Motor neuron (in vitro differentiated cells): ENCODE results near the gene BIN1. TPM values are rescaled to one million over a fixed set of nuclear protein-coding genes. Genes with fewer than 3 reads are reported as not detected.

Source experiments
- ATAC-seq, 8 experiments: fragments of 200-7000 bp; cut with Tn5 transposase; replicated peaks in 6 of 8; 2 replicates each; pipeline ENCODE4 v1.8.0; 2021; ENCODE audit warnings: mild to moderate bottlenecking in 8 of 8, moderate library complexity in 8 of 8
- H3K27ac ChIP-seq, 2 donors: fragments of 250-450 bp; sonication (Bioruptor Pico); 2 replicates each; pipeline ENCODE4 v1.9.0; 2021; ENCODE audit warnings: antibody characterized with exemption in 2 of 2, mild to moderate bottlenecking in 2 of 2, moderate library complexity in 1 of 2
- H3K4me1 ChIP-seq, 2 donors: fragments of 250-450 bp; sonication (Bioruptor Pico); replicated peaks in 1 of 2; 2 replicates each; pipeline ENCODE4 v1.6.1; 2021; ENCODE audit warnings: antibody characterized with exemption in 2 of 2, mild to moderate bottlenecking in 2 of 2, moderate library complexity in 1 of 2
- H3K4me3 ChIP-seq, 5 donors: fragments of 250-450 bp; sonication (Bioruptor Pico); 2 replicates each; pipeline ENCODE4 v1.9.0; 2021; ENCODE audit warnings: antibody characterized with exemption in 5 of 5, mild to moderate bottlenecking in 5 of 5, moderate library complexity in 4 of 5
- WGBS, 10 experiments: fragments of 450-650 bp; shearing (Covaris generic); methylation state at CpG; one replicate each; pipeline ENCODE4 v1.0.0; 2022; 5-methylcytosine and 5-hydroxymethylcytosine counted together
- in situ Hi-C, 9 experiments: fragments of 400-800 bp; cut with MboI; loops; one replicate each; pipeline ENCODE4 v1.15.0; 2021; ENCODE audit warnings: low sequenced_read_pairs in 9 of 9, low pct_unique_long_range_greater_than_20kb in 2 of 9; ENCODE audit not compliant: unreplicated experiment in 9 of 9
- total RNA-seq, 8 experiments: library from RNA; unstranded; fragments of 300-600 nt; gene quantifications; 2 replicates each; pipeline versions ENCODE4 v1.2.3 to v1.2.4, GENCODE V29; 2022

The BIN1 gene
- total RNA-seq, 8 experiments from 2014 or later, result 44.7 to 107 (median 49.6) TPM

DNA sequence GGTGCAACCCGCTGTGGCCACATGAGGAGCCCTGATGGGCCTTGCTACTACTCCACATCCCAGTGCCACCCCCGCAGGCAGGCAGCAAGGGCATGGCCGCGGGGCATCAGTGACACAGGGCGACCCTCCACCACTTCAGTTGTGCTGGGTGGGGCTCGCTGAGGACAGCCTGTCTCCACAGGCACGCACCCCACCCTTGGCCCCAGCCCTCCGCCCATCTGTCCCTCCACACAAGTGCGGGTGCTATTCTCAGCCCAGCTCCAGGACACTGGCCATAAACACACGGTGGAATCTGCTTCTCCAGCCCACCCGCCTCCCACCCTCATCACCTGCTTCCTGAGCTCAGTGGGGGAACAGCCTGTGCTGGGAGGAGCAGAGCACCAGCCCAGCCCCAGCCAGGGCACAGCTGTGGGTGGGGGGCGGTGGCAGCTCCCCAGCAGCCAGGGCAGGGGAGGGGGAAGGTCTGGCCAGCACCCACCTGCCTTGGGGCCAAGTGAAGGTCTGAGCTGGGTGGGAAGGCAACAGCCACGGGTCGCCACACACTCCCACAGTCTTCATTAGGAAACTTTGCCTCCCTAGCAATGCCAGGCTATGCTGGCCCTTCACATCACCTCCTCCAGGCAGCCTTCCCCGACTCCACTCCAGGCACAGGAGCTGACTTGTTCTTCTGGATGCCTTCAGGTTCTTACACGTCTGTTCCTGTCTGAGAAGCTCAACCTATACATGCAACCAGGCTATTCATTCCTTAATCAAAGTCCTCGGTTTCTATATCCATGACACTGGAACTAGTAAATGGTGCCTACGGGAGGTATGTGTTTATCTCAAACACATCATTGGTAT lies 16.5 kb downstream of the BIN1 start:
- in situ Hi-C loops, result no loop called here
- H3K4me3 ChIP-seq, result no peak overlapping the region

GRCh38 chr2:127089478-127090235 lies 17.3 kb downstream of the BIN1 start:
- no peak overlapping the region for H3K27ac ChIP-seq
- in situ Hi-C loops, result no loop called here
- peaks cover 16 to 53% of the 10 kb centered on the region in 2 donors for H3K4me1 ChIP-seq
- 57 to 100% (median 100%) methylated on average over 1 to 2 of the region's 10 CpGs; no CpG with 5 or more reads in 7 of the 10 experiments for WGBS, 10 experiments
- H3K4me3 ChIP-seq, result no peak overlapping the region
- ATAC-seq, result no peak

More for the DNA sequence above, 16.5 kb downstream of the BIN1 start:
- no peak overlapping the region for H3K27ac ChIP-seq
- H3K4me1 ChIP-seq, result peaks cover 24 to 53% of the 10 kb centered on the region in 2 donors
- no peak for ATAC-seq
- WGBS, 10 experiments, result 69 to 100% (median 90%) methylated on average over 1 to 3 of the region's 18 CpGs; no CpG with 5 or more reads in 6 of the 10 experiments

GRCh38 chr2:127088706-127089105 lies 18.2 kb downstream of the BIN1 start:
- Histone ChIP-seq H3K27ac (no peak overlapping the region), H3K4me1 (peaks cover 15 to 51% of the 10 kb centered on the region in 2 donors), H3K4me3 (no peak overlapping the region)
- in situ Hi-C loops, result no loop called here
- 93 to 100% (median 98%) methylated on average over 1 to 5 of the region's 6 CpGs; no CpG with 5 or more reads in 4 of the 10 experiments for WGBS, 10 experiments
- no peak for ATAC-seq

DNA sequence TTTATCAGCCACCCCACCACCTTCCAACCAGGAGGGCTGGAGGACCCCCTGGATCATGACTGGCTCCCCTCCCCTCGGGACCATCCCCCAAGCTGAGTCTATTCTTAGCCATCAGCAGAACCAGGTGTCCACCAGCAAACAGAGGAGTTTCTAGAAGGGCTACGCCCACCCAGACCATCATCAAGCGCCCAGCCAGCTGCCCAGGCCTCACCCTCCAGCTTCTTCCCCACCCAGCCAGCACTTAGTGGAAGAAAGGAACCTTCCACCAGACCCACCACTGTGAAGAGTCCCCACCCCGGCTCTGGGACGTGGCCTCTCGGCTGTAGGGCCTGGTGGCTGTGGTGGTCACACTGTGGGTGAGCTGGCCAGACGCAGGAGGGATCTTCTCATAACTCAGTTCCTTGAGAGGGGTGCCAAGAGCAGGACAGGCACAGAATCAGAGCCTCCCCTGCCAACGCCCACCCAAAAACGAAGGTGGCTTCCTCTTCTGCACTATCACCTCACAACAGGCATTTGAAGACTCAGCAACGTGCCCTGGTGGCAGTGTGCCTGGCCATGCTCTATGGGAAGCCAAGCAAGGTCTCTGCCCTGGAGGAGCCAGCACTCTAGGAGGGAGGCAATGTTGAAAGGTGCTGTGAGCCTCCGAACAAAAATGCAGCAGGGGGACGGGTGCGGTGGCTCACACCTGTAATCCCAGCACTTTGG lies 19.0 kb downstream of the BIN1 start:
- peak overlapping the region in 1 of 5 donors; percentile 20 for H3K4me3 ChIP-seq
- peak overlapping the region in 1 of 2 donors; percentile 85 for H3K27ac ChIP-seq
- H3K4me1 ChIP-seq, result peaks cover 15 to 53% of the 10 kb centered on the region in 2 donors
- in situ Hi-C loops, result no loop called here
- WGBS, 10 experiments, result 50 to 90% (median 85%) methylated on average over 1 to 8 of the region's 13 CpGs; no CpG with 5 or more reads in 5 of the 10 experiments
- ATAC-seq, result peak in 4 of 8 experiments; percentile 7 to 65 (median 32)

DNA sequence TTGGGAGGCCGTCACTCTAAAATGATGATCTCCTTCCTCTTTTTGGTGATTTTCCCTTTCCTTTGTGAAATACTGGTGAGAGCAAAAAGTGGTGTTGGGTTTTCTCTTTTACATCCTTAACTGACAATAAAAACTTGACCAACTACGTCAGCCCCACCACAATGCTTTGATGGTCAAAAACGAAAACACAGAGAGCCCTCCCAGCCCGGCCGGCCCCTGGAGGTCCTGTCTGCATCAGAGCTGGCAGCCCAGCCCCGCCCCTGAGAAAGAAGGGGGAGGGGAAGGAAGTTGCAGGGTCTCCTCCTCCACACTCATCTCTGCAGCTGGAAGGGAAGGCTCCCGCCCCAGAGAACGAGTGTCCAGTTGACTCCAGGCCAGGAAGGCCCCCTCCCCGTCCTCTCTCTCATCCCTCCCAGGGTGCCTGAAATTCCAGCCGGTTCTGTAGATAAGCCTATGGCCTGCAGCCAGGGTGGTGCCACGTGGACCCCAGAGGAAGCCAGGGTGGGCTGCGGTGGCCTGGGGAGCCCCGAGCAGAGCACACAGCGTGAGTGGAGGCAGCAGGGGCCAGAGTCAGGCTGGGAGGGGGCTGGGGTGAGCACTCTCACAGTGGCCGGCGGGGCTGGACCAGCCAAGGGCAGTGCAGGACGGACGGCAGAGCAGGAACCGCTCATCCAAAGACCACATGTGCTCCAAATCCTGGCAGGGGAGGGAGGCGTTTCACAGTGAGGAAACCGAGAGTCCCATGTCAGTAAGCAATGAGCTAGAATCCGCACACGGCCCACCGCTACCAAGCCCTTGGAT lies 19.8 kb downstream of the BIN1 start:
- WGBS, 10 experiments, result 40 to 75% (median 60%) methylated on average over 1 to 3 of the region's 24 CpGs; no CpG with 5 or more reads in 6 of the 10 experiments
- in situ Hi-C loops, result no loop called here
- H3K4me3 ChIP-seq, result peak overlapping the region in 2 of 5 donors; percentile 9 to 20
- peak overlapping the region; percentile 31 to 85 for H3K27ac ChIP-seq
- H3K4me1 ChIP-seq, result peaks cover 20 to 60% of the 10 kb centered on the region in 2 donors
- ATAC-seq, result peak; percentile 51 to 94 (median 90)

- no peak overlapping the region for H3K4me3 ChIP-seq
Measured at GRCh38 chr2:127085317-127085681, 21.7 kb downstream of the BIN1 start.

DNA sequence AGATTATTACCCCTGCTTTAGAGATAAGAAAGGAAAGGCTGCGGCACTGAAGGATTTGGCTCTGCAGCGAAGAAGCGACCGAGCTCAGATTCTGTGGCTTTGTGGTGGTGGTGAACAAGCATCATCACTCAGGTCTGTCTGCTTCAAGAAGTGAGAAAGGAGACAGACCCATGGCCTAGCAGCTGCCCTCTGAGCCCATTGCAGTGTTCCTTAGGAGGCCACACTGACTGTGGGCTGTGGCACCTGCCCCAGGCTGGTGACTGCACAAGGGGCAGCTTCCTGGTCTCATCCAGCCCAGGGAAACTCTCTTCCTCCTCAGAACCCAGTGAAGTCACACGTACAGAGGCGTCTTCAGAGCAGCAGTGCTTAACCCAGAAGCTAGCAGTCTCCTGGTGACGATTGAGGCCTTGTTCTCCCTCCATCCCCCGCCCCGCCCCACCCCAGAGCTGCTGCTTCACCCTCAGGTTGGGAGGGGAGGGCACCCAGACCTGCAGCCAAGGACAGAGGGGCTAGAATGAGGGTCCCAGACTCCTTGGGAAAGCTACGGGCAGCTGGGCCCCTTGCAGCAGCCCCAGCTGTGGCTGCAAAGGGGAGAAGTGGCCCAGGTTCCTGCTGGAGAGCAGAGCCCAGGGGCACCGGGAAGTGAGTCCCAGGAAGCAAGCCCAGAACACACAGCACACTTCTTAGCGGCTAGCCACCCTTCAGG lies 22.2 kb downstream of the BIN1 start:
- H3K27ac ChIP-seq, result no peak overlapping the region
- WGBS, 10 experiments, result 73 to 100% (median 92%) methylated on average over 1 to 4 of the region's 12 CpGs; no CpG with 5 or more reads in 5 of the 10 experiments
- in situ Hi-C loops, result no loop called here
- peaks cover 34 to 72% of the 10 kb centered on the region in 2 donors for H3K4me1 ChIP-seq
- no peak overlapping the region for H3K4me3 ChIP-seq
- no peak for ATAC-seq

More at GRCh38 chr2:127085317-127085681, 21.7 kb downstream of the BIN1 start:
- WGBS, 10 experiments, result 27 to 93% (median 67%) methylated on average over 1 to 3 of the region's 9 CpGs; no CpG with 5 or more reads in 5 of the 10 experiments
- no peak overlapping the region for H3K27ac ChIP-seq
- peaks cover 34 to 75% of the 10 kb centered on the region in 2 donors for H3K4me1 ChIP-seq
- in situ Hi-C loops, result no loop called here
- peak in 1 of 8 experiments; percentile 46 for ATAC-seq

DNA sequence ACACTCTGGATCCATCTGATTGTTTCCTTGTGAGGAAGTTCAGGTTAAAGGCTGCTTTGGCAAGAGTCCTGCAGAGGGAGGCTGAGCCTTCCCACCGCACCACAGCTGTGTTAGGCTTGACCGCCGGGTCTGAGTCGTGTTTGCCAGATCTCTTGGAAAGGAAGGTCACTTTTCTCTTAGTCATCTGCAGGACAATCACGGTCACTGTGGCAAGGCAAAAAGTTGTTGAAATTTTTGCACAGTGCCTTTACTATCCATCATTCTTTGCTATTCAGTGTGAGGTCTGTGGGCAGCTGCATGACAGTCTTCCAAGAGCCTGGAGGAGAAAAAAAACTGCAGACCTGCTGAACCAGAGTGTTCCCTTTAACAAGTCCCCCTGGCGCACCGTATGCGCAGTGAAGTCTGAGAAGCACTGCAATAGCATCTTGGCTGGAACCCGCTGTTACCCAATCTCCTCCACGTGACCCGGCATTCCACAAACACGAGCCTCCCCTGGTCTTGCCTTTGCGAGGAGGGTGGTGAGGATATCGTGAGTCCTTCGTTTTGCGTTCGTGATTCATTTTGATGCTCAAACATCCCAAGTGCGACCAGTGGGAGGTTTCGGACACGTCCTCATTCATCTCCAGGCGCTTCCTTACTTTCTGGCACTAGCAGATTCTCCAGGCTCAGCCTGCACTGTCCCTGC lies 23.0 kb downstream of the BIN1 start:
- in situ Hi-C loops, result no loop called here
- no peak overlapping the region for H3K4me3 ChIP-seq
- peaks cover 34 to 75% of the 10 kb centered on the region in 2 donors for H3K4me1 ChIP-seq
- 11 to 100% (median 84%) methylated on average over 1 to 15 of the region's 21 CpGs for WGBS, 10 experiments
- peak in 2 of 8 experiments; percentile 12 to 37 for ATAC-seq
- no peak overlapping the region for H3K27ac ChIP-seq

DNA sequence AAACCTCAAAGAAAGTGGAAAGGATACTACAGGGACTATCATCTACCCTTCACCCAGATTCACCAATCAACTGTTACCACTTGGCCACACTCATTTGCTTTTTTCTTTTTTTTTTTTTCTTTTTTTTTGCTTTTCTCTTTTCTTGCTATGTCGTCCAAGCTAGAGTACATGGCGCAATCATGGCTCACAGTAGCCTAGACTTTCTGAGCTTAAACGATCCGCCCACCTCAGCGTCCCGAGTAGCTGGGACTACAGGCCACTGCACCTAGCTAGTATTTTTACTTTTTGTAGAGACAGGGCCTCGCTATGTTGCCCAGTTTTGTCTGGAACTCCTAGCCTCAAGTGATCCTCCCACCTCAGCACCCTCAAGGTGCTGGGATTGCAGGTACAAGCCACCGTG lies 24.0 kb downstream of the BIN1 start:
- no peak overlapping the region for H3K27ac ChIP-seq
- H3K4me3 ChIP-seq, result no peak overlapping the region
- peaks cover 32 to 68% of the 10 kb centered on the region in 2 donors for H3K4me1 ChIP-seq
- 71 to 95% (median 92%) methylated on average over 3 to 8 of the region's 8 CpGs for WGBS, 10 experiments
- in situ Hi-C loops, result no loop called here
- ATAC-seq, result no peak

DNA sequence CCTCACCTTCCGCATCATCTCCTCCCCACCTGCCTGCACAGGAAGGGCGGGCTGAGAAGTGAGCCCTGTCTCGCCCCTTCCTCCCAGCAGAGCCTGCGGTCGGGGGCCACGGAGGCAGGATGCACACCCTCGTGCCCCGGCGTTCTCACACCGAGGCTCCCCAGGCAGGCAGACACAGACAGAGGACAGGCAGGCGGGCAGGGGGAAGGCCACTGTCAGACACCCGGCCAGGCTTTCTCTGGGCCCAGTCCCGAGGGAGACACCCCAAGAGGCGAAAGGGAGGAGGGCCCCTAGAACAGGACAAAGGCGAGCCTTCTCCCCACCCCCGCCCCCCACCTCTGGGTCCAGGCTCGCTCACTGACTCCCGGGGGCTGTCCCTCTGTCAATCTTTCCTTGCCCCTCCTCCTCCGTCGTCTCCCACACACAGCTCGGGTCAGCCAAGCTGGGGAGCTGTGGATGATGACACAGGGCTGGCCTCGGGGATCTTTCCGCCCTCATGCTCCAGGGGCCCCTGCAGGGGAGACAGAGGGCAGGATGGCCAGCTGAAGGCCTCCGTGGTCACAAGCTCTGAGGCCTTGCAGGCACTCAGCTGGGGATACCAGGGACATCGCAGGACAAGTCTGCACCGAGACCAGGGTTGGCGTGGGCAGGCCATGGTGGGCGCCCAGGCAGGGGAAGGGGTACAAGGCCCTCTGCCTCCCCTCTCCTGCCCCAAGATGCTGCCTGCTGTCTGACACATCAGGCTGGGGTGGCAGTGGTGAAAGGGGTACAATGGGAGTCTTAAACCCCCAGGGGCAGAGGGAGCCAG lies 24.9 kb downstream of the BIN1 start:
- in situ Hi-C loops, result no loop called here
- Histone ChIP-seq H3K4me1 (peaks cover 23 to 59% of the 10 kb centered on the region in 2 donors), H3K27ac (peak overlapping the region; percentile 47 to 70), H3K4me3 (no peak overlapping the region)
- ATAC-seq, result peak in 5 of 8 experiments; percentile 52 to 75 (median 73)
- 75 to 100% (median 90%) methylated on average over 2 to 6 of the region's 28 CpGs; no CpG with 5 or more reads in 6 of the 10 experiments for WGBS, 10 experiments
